ENCODE measurements around the gene TANC1.

Gene TANC1

GRCh38 chr2:159256159-159256558 is 287.7 kb downstream of the TANC1 start:
- no peak for FAIRE-seq
- DNase-seq (ENCODE audit: low spot score), result no peak

GRCh38 chr2:159262226-159262625 is 293.8 kb downstream of the TANC1 start:
- FAIRE-seq (no peak), DNase-seq (ENCODE audit: low spot score) (no peak)

- FAIRE-seq, result no peak
- DNase-seq (ENCODE audit: low spot score), result no peak
Measured at GRCh38 chr2:159262904-159263303, 294.5 kb downstream of the TANC1 start.

GRCh38 chr2:159265171-159265576 is 296.7 kb downstream of the TANC1 start:
- FAIRE-seq (peak; percentile 85), DNase-seq (ENCODE audit: low spot score) (peak; percentile 82)

GRCh38 chr2:159266554-159266953 is 298.1 kb downstream of the TANC1 start:
- no peak for FAIRE-seq
- no peak for DNase-seq (ENCODE audit: low spot score)

- FAIRE-seq (no peak), DNase-seq (ENCODE audit: low spot score) (no peak)
Measured at GRCh38 chr2:159267921-159268320, 299.5 kb downstream of the TANC1 start.

GRCh38 chr2:159270744-159271379 is 302.4 kb downstream of the TANC1 start:
- DNase-seq (ENCODE audit: low spot score) (no peak), FAIRE-seq (no peak)

GRCh38 chr2:159272156-159272555 is 303.7 kb downstream of the TANC1 start:
- no peak for DNase-seq (ENCODE audit: low spot score)
- no peak for FAIRE-seq

GRCh38 chr2:159275111-159275510 is 306.7 kb downstream of the TANC1 start:
- DNase-seq (ENCODE audit: low spot score), result no peak
- no peak for FAIRE-seq

GRCh38 chr2:159279700-159280099 is 311.3 kb downstream of the TANC1 start:
- no peak for DNase-seq (ENCODE audit: low spot score)
- no peak for FAIRE-seq

- FAIRE-seq (no peak), DNase-seq (ENCODE audit: low spot score) (no peak)
Measured at GRCh38 chr2:159281002-159281401, 312.6 kb downstream of the TANC1 start.
